ENCODE measurements around the gene ATRN. TPM values are rescaled to one million over a fixed set of nuclear protein-coding genes. Genes with fewer than 3 reads are reported as not detected.

ATRN gene
- total and polyA plus RNA-seq, 4 donors, result 8.4 to 104 (median 46.0) TPM

DNA sequence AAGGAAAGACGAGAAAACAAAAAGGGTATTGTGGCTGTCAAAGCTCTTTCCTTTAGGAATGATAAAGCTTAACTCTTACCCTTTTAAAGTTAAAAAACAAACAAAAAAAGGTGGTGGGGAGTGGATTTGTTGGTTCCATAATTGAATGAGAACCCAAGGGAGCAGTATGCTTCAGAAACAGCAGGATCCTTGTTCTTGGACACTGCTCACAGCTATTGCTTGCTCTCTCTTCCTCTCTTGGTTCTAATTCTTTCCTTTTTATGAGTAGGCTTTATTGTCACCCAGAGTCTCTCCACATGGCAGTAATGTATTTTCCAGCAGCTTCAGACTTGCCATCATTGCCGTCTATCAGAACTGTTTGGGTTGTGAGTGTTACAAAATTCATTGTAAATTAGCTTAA, 18.7 kb upstream of the ATRN start (continued):
- TF ChIP-seq, protein P1, sequence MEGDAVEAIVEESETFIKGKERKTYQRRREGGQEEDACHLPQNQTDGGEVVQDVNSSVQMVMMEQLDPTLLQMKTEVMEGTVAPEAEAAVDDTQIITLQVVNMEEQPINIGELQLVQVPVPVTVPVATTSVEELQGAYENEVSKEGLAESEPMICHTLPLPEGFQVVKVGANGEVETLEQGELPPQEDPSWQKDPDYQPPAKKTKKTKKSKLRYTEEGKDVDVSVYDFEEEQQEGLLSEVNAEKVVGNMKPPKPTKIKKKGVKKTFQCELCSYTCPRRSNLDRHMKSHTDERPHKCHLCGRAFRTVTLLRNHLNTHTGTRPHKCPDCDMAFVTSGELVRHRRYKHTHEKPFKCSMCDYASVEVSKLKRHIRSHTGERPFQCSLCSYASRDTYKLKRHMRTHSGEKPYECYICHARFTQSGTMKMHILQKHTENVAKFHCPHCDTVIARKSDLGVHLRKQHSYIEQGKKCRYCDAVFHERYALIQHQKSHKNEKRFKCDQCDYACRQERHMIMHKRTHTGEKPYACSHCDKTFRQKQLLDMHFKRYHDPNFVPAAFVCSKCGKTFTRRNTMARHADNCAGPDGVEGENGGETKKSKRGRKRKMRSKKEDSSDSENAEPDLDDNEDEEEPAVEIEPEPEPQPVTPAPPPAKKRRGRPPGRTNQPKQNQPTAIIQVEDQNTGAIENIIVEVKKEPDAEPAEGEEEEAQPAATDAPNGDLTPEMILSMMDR (IDR thresholded peaks at IDR 0.05; ENCODE audit: low read depth, low read length, missing input control), result no peak
- TF ChIP-seq, protein P2, sequence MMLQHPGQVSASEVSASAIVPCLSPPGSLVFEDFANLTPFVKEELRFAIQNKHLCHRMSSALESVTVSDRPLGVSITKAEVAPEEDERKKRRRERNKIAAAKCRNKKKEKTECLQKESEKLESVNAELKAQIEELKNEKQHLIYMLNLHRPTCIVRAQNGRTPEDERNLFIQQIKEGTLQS (IDR thresholded peaks at IDR 0.05), result no peak
- TF ChIP-seq FOXA1 (IDR thresholded peaks at IDR 0.05), result no peak
- no peak for TF ChIP-seq RXRA (IDR thresholded peaks at IDR 0.05)
- TF ChIP-seq HNF4A (conservative IDR thresholded peaks at IDR 0.05), result no peak

DNA sequence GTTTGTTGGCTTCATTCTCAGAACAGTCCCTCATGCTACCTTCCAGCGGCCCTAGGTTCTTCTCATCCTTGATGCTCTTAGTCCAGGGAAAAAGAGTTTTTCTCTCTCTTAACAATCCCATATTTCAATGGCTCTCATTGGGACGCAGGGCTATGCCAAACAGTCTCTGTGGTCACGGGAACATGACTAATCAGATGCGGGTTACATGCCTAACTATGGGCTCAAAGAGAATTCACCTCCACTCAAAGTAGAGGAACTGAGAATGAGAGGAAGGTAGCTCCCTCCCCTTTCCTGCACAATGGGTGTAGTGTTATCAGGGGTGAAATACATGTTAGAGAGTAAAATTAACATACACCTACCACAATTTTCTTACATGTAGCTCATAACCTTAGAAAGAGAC, 18.1 kb upstream of the ATRN start:
- WGBS, result 88% methylated on average over 4 of the region's 4 CpGs
- H3K36me3 ChIP-seq (ENCODE audit: control insufficient read depth in 4 of 4, insufficient read depth in 3 of 4, low read depth in 1 of 4, low read length in 3 of 4), result no peaks in the 10 kb centered on the region
- H3K9me3 ChIP-seq (ENCODE audit: control insufficient read depth in 4 of 4, low read length in 3 of 4), result no peaks in the 10 kb centered on the region
- no peaks in the 10 kb centered on the region for H3K4me1 ChIP-seq (ENCODE audit: control insufficient read depth in 4 of 4, insufficient read depth in 4 of 4, low read length in 3 of 4)
- H3K27ac ChIP-seq (ENCODE audit: low read depth in 1 of 2, low read length in 2 of 2), result no peak overlapping the region
- H3K4me3 ChIP-seq (ENCODE audit: low read depth in 1 of 3, low read length in 3 of 3), result no peak overlapping the region
- TF ChIP-seq NR2F2 (IDR thresholded peaks at IDR 0.05), result no peak
- TF ChIP-seq, protein P1 (IDR thresholded peaks at IDR 0.05; ENCODE audit: low read depth, low read length, missing input control), result no peak
- no peak for TF ChIP-seq SP1 (IDR thresholded peaks at IDR 0.05)
- no peak for TF ChIP-seq ZBTB33 (IDR thresholded peaks at IDR 0.05)
- no peak for TF ChIP-seq REST (IDR thresholded peaks at IDR 0.05)
- TF ChIP-seq FOXA1 (IDR thresholded peaks at IDR 0.05), result no peak
- no peak for TF ChIP-seq GABPA (IDR thresholded peaks at IDR 0.05 in 1 of 2, conservative IDR thresholded peaks at IDR 0.05 in 1 of 2)
- no peak for TF ChIP-seq HNF4A (conservative IDR thresholded peaks at IDR 0.05)
- H3K27me3 ChIP-seq (ENCODE audit: control insufficient read depth in 4 of 4, insufficient read depth in 4 of 4, low read length in 3 of 4), result no peaks in the 10 kb centered on the region
- DNase-seq (ENCODE audit: low spot score), result no peak
- no peak overlapping the region for H3K9ac ChIP-seq (ENCODE audit: low read depth in 1 of 2, low read length in 2 of 2)

Data from liver (tissue), 9 donors.